Measurements from ENCODE around the gene MMD.

GRCh38 chr17:55432358-55433028 is 10.9 kb upstream of the MMD start:
- TF ChIP-seq EZH2 (IDR thresholded peaks at IDR 0.05) = no peak
- TF ChIP-seq POLR2AphosphoS5 (IDR thresholded peaks at IDR 0.05; ENCODE audit: borderline replicate concordance, low read depth, low read length) = no peak
- no peak for TF ChIP-seq FOXP2 (optimal IDR thresholded peaks at IDR 0.05; ENCODE audit: control extremely low read depth, extremely low read length, insufficient read depth)

Data from SK-N-MC (cell line).